Measurements from ENCODE around the gene PRAMEF13.
"Not testable (repeated sequence)": the region's sequence is repeated elsewhere in the genome, so short reads cannot be mapped to it uniquely, and the experiment has no call there.

- not testable (repeated sequence) for TF ChIP-seq CTCF (IDR thresholded peaks at IDR 0.05; ENCODE audit: poor library complexity); EZH2 (IDR thresholded peaks at IDR 0.05; ENCODE audit: borderline replicate concordance)
Observed at GRCh38 chr1:13231061-13231750, 30.0 kb upstream of the PRAMEF13 start.

Data from hepatocyte (in vitro differentiated cells).